Naive thymus-derived CD4-positive, alpha-beta T cell (primary cell): ENCODE measurements around the gene BCAT1. TPM values are rescaled to one million over a fixed set of nuclear protein-coding genes. Genes with fewer than 3 reads are reported as not detected.

Experiments used
- ATAC-seq: fragments of 150-1000 bp; cut with Tn5 transposase; 2 replicates; pipeline ENCODE4 v1.10.0; 2021; ENCODE audit warnings: mild to moderate bottlenecking, moderate library complexity
- CTCF ChIA-PET: fragments of 350-600 bp; sonication (Branson Sonifier 250); formaldehyde crosslinking; loops from one replicate; lab custom pipeline; 2021; ENCODE audit warnings: antibody characterized with exemption; lab: Charles Lee
- POLR2A ChIA-PET: fragments of 350-600 bp; sonication (Branson Sonifier 250); formaldehyde crosslinking; loops from one replicate; lab custom pipeline; 2021; ENCODE audit warnings: antibody characterized with exemption, inconsistent platforms; lab: Charles Lee
- DNase-seq, 9 donors: peaks; one replicate each; pipeline versions ENCODE4 v3.0.0 to v3.0.0-alpha.2; 2020 to 2022; ENCODE audit warnings: mixed read lengths in 1 of 9
- H3K27ac ChIP-seq: one replicate; pipeline ENCODE4 v1.7.0; 2013; ENCODE audit warnings: mild to moderate bottlenecking, low read depth, low read length, moderate library complexity
- H3K27me3 ChIP-seq, 2 donors: one replicate each; pipeline ENCODE4 v1.7.0; 2013; ENCODE audit warnings: low read length in 2 of 2, mild to moderate bottlenecking in 2 of 2, moderate library complexity in 2 of 2; ENCODE audit not compliant: control insufficient read depth in 2 of 2, insufficient read depth in 2 of 2
- H3K36me3 ChIP-seq, 3 experiments: 1 replicate in 2 of 3; 2 replicates in 1 of 3; pipeline ENCODE4 v1.7.0; 2013; ENCODE audit warnings: low read length in 3 of 3, mild to moderate bottlenecking in 3 of 3, moderate library complexity in 1 of 3; ENCODE audit not compliant: insufficient read depth in 3 of 3, control insufficient read depth in 2 of 3
- H3K4me1 ChIP-seq, 2 donors: one replicate each; pipeline ENCODE4 v1.7.0; 2013; ENCODE audit warnings: low read length in 2 of 2, mild to moderate bottlenecking in 2 of 2, moderate library complexity in 1 of 2; ENCODE audit not compliant: control insufficient read depth in 2 of 2, insufficient read depth in 2 of 2
- H3K4me3 ChIP-seq: 2 replicates; pipeline ENCODE4 v1.7.0; 2013; ENCODE audit warnings: mild to moderate bottlenecking, low read length
- H3K9me3 ChIP-seq, 3 experiments: 1 replicate in 2 of 3; 2 replicates in 1 of 3; pipeline ENCODE4 v1.7.0; 2013; ENCODE audit warnings: low read length in 3 of 3; ENCODE audit not compliant: control insufficient read depth in 2 of 3
- H3K27ac Mint-ChIP-seq, 9 donors: one replicate each; pipeline ENCODE4 v1.8.0; 2020 to 2022; ENCODE audit warnings: mixed read lengths in 9 of 9, mild to moderate bottlenecking in 8 of 9, moderate library complexity in 5 of 9, inconsistent platforms in 2 of 9
- H3K27me3 Mint-ChIP-seq, 5 donors: one replicate each; pipeline ENCODE4 v1.8.0; 2021 to 2022; ENCODE audit warnings: mixed read lengths in 5 of 5, mild to moderate bottlenecking in 1 of 5
- H3K36me3 Mint-ChIP-seq, 5 donors: one replicate each; pipeline ENCODE4 v1.8.0; 2020 to 2022; ENCODE audit warnings: mixed read lengths in 5 of 5, mild to moderate bottlenecking in 3 of 5, inconsistent platforms in 1 of 5
- H3K4me1 Mint-ChIP-seq, 7 donors: one replicate each; pipeline ENCODE4 v1.8.0; 2020 to 2022; ENCODE audit warnings: mixed read lengths in 7 of 7, mild to moderate bottlenecking in 3 of 7, inconsistent platforms in 1 of 7
- H3K4me3 Mint-ChIP-seq, 10 donors: one replicate each; pipeline ENCODE4 v1.8.0; 2020 to 2022; ENCODE audit warnings: mild to moderate bottlenecking in 10 of 10, mixed read lengths in 10 of 10, moderate library complexity in 6 of 10, inconsistent platforms in 2 of 10
- H3K9me3 Mint-ChIP-seq, 11 donors: one replicate each; pipeline ENCODE4 v1.8.0; 2020 to 2022; ENCODE audit warnings: mixed read lengths in 11 of 11, mild to moderate bottlenecking in 4 of 11, inconsistent platforms in 1 of 11, moderate library complexity in 1 of 11
- intact Hi-C, 2 donors: fragments of 100-400 bp; cut with micrococcal nuclease; formaldehyde crosslinking; loops; one replicate each; pipeline ENCODE4 v1.15.1; 2023
- polyA plus RNA-seq, 2 donors: library from polyadenylated mRNA; unstranded; fragments of 300-500 nt; fragmentation: Illumina TruSeq; gene quantifications; one replicate each; pipeline ENCODE4 v1.2.3, GENCODE V29; 2021
- total RNA-seq, 6 experiments: library from RNA in 5 of 6; stranded (reverse) in 5 of 6; gene quantifications; 1 replicate in 5 of 6; 2 replicates in 1 of 6; pipeline ENCODE4 v1.2.3 and lab custom pipeline; 2021 to 2026

The BCAT1 gene
- total and polyA plus RNA-seq, 7 experiments from 2014 or later = 0.70 to 29.3 (median 1.1) TPM

DNA sequence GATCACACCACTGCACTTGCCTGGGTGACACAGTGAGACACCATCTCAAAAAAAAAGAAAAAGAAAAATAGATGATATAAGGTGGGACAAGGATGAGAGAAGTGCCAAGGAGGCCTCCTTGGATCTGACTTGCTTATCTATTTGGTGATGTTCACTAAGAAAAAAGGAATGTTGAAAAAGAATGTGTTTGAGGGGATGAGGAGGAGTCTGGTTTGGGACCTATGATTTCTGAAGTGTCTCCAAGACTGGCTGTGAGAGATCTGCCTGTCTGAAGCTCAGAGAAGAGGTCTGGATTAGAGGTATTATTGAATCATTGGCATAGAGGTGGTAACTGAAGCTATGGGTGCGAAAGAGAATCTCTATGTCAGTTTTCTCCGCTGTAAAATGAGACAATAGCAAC is 42.8 kb downstream of the BCAT1 start:
- ChIA-PET POLR2A (no interaction called here), CTCF (no interaction called here)
- no peaks in the 10 kb centered on the region for H3K36me3 Mint-ChIP-seq
- no peak for ATAC-seq
- intact Hi-C loops = no loop called here
- no peak overlapping the region for H3K4me3 Mint-ChIP-seq
- no peak for DNase-seq
- H3K27ac Mint-ChIP-seq = no peak overlapping the region
- no peaks in the 10 kb centered on the region for H3K36me3 ChIP-seq
- H3K4me1 ChIP-seq = no peaks in the 10 kb centered on the region
- no peaks in the 10 kb centered on the region for H3K9me3 ChIP-seq
- peaks cover 0 to 2% (median 0%) of the 10 kb centered on the region in 11 donors for H3K9me3 Mint-ChIP-seq
- H3K27me3 ChIP-seq = no peaks in the 10 kb centered on the region
- H3K27me3 Mint-ChIP-seq = peaks cover 11 to 24% (median 18%) of the 10 kb centered on the region in 5 donors
- H3K4me1 Mint-ChIP-seq = peaks cover 9 to 21% (median 16%) of the 10 kb centered on the region in 7 donors
- no peak overlapping the region for H3K27ac ChIP-seq
- H3K4me3 ChIP-seq = no peak overlapping the region

DNA sequence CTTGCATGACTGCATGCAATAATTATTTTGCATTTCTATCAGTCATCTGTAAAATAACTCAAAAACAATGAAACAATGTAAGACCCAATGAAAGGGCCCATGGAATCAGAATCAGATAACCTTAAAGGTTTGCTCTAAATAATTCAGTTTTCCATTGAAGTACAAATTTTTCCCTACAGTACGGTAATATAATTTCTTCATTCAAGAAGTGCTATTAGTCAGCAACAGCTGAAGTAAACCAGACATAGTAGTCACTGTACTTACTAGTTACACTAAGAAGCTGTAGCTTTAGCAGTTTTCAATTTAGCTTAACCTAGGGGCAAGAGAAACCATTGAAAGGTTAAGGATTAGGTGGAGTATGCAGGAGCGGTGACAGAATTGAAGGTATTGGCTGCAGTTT is 43.5 kb downstream of the BCAT1 start:
- Histone ChIP-seq H3K9me3 (no peaks in the 10 kb centered on the region), H3K27me3 (no peaks in the 10 kb centered on the region), H3K4me3 (no peak overlapping the region), H3K4me1 (no peaks in the 10 kb centered on the region), H3K27ac (no peak overlapping the region), H3K36me3 (no peaks in the 10 kb centered on the region)
- intact Hi-C loops = no loop called here
- H3K36me3 Mint-ChIP-seq = no peaks in the 10 kb centered on the region
- H3K9me3 Mint-ChIP-seq = peaks cover 0 to 2% (median 0%) of the 10 kb centered on the region in 11 donors
- H3K4me3 Mint-ChIP-seq = no peak overlapping the region
- CTCF ChIA-PET = no interaction called here
- DNase-seq = no peak
- POLR2A ChIA-PET = interaction anchor here (0.6 kb wide), 1 partner anchor 24 kb away, joined by 3 read pairs; no protein-coding TSS in a partner anchor
- ATAC-seq = no peak
- peaks cover 13 to 28% (median 24%) of the 10 kb centered on the region in 5 donors for H3K27me3 Mint-ChIP-seq
- H3K27ac Mint-ChIP-seq = no peak overlapping the region
- H3K4me1 Mint-ChIP-seq = peaks cover 9 to 28% (median 16%) of the 10 kb centered on the region in 7 donors

DNA sequence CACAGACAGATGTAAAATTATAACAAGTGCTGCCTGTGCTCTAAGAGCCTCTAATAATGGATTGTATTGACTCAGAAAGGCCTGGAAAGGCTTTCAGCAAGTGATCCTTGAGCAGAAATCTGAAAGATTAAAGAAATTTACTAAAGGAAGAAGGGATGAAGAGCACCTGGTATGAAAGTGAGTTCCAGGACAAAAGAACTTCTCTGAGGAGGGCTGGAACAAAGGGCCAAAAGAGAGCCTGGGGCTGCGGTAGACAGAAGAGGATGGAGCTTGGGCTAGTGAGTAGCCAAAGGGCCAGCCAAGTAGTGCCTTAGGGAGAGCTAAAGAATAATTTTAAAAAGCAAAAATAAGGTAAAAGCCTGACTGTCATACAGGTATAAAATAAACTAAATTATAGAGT is 44.0 kb downstream of the BCAT1 start:
- no peaks in the 10 kb centered on the region for H3K9me3 ChIP-seq
- Mint-ChIP-seq H3K36me3 (no peaks in the 10 kb centered on the region), H3K27me3 (peaks cover 13 to 29% (median 25%) of the 10 kb centered on the region in 5 donors), H3K4me3 (no peak overlapping the region), H3K9me3 (peaks cover 0 to 2% (median 0%) of the 10 kb centered on the region in 11 donors), H3K4me1 (peaks cover 9 to 31% (median 16%) of the 10 kb centered on the region in 7 donors), H3K27ac (no peak overlapping the region)
- no peak overlapping the region for H3K4me3 ChIP-seq
- DNase-seq (no peak), ATAC-seq (no peak)
- no peaks in the 10 kb centered on the region for H3K36me3 ChIP-seq
- CTCF ChIA-PET = no interaction called here
- no peak overlapping the region for H3K27ac ChIP-seq
- POLR2A ChIA-PET = no interaction called here
- no peaks in the 10 kb centered on the region for H3K27me3 ChIP-seq
- intact Hi-C loops = loop anchor here in 1 of 2 donors (5.0 kb wide), 2 partner anchors 53 to 292 kb away; partner anchors contain the start of genes DNAI7 and ETFRF1
- no peaks in the 10 kb centered on the region for H3K4me1 ChIP-seq

- DNase-seq (no peak), ATAC-seq (no peak)
- CTCF ChIA-PET = no interaction called here
- no peak overlapping the region for H3K4me3 ChIP-seq
- H3K27me3 ChIP-seq = no peaks in the 10 kb centered on the region
- no peaks in the 10 kb centered on the region for H3K9me3 ChIP-seq
- H3K36me3 Mint-ChIP-seq = peaks cover 0 to 10% (median 0%) of the 10 kb centered on the region in 5 donors
- H3K27ac Mint-ChIP-seq = peak overlapping the region in 1 of 9 donors; percentile 62
- no peaks in the 10 kb centered on the region for H3K36me3 ChIP-seq
- intact Hi-C loops = loop anchor here in 1 of 2 donors (1.0 to 5.0 kb wide), 3 partner anchors 44 to 294 kb away; partner anchors contain the start of genes DNAI7 and ETFRF1
- peak overlapping the region in 9 of 10 donors; percentile 9 to 99 (median 78) for H3K4me3 Mint-ChIP-seq
- peaks cover 9 to 41% (median 16%) of the 10 kb centered on the region in 7 donors for H3K4me1 Mint-ChIP-seq
- H3K9me3 Mint-ChIP-seq = peaks cover 0 to 2% (median 0%) of the 10 kb centered on the region in 11 donors
- H3K4me1 ChIP-seq = no peaks in the 10 kb centered on the region
- peaks cover 13 to 39% (median 34%) of the 10 kb centered on the region in 5 donors for H3K27me3 Mint-ChIP-seq
- H3K27ac ChIP-seq = no peak overlapping the region
- POLR2A ChIA-PET = no interaction called here
Observed at GRCh38 chr12:24903329-24904088, 45.4 kb downstream of the BCAT1 start.

GRCh38 chr12:24902511-24903328 is 46.2 kb downstream of the BCAT1 start:
- Mint-ChIP-seq H3K27me3 (peaks cover 13 to 39% (median 35%) of the 10 kb centered on the region in 5 donors), H3K27ac (peak overlapping the region in 1 of 9 donors; percentile 96), H3K36me3 (peaks cover 0 to 12% (median 0%) of the 10 kb centered on the region in 5 donors), H3K4me3 (peak overlapping the region in 9 of 10 donors; percentile 60 to 99 (median 78)), H3K4me1 (peaks cover 9 to 41% (median 16%) of the 10 kb centered on the region in 7 donors), H3K9me3 (peaks cover 0 to 2% (median 0%) of the 10 kb centered on the region in 11 donors)
- Histone ChIP-seq H3K4me1 (no peaks in the 10 kb centered on the region), H3K36me3 (no peaks in the 10 kb centered on the region), H3K4me3 (peak overlapping the region; percentile 37), H3K27ac (no peak overlapping the region), H3K9me3 (no peaks in the 10 kb centered on the region), H3K27me3 (no peaks in the 10 kb centered on the region)
- peak in 3 of 9 donors; percentile 5 to 59 (median 7) for DNase-seq
- CTCF ChIA-PET = no interaction called here
- peak; percentile 42 for ATAC-seq
- POLR2A ChIA-PET = no interaction called here
- intact Hi-C loops = loop anchor here in 1 of 2 donors (1.0 to 5.0 kb wide), 3 partner anchors 45 to 295 kb away; partner anchors contain the start of genes DNAI7 and ETFRF1
